Measurements from ENCODE around the gene RC3H2. TPM values are rescaled to one million over a fixed set of nuclear protein-coding genes. Genes with fewer than 3 reads are reported as not detected.
"Not testable (repeated sequence)": the region's sequence is repeated elsewhere in the genome, so short reads cannot be mapped to it uniquely, and the experiment has no call there.

RC3H2 gene
- total RNA-seq, 2 donors from 2014 or later = 34.4 to 44.9 TPM

GRCh38 chr9:122912964-122913673 lies 8.0 kb upstream of the RC3H2 start, which contains the start of gene ZBTB6:
Gene ZBTB6, minus strand, starts transcription at chr9:122913323. Its CDS starts 1,251 bp downstream, at chr9:122912072.
- Histone ChIP-seq H3K4me3 (peak within 1 kb of the TSS; percentile 78), H3K4me1 (no peaks in the 10 kb centered on the region), H3K9me3 (no peaks in the 10 kb centered on the region), H3K9ac (ENCODE audit: low read depth in 2 of 2, low read length in 2 of 2) (peak within 1 kb of the TSS; percentile 53 to 85), H3K27ac (peak within 1 kb of the TSS; percentile 91), H3K27me3 (no peaks in the 10 kb centered on the region), H3K36me3 (no peaks in the 10 kb centered on the region)
- TF ChIP-seq CTCF (IDR thresholded peaks at IDR 0.05) = no peak
- DNase-seq = peak; percentile 85
- intact Hi-C loops (cut with DNase I) = no loop called here

GRCh38 chr9:122912671-122912963 lies 7.5 kb upstream of the RC3H2 start:
- no peak for TF ChIP-seq CTCF (IDR thresholded peaks at IDR 0.05)
- H3K9ac ChIP-seq (ENCODE audit: low read depth in 2 of 2, low read length in 2 of 2) = peak overlapping the region; percentile 53 to 85
- peak overlapping the region; percentile 78 for H3K4me3 ChIP-seq
- no peak for DNase-seq
- no peaks in the 10 kb centered on the region for H3K36me3 ChIP-seq
- no peaks in the 10 kb centered on the region for H3K27me3 ChIP-seq
- H3K9me3 ChIP-seq = no peaks in the 10 kb centered on the region
- no peaks in the 10 kb centered on the region for H3K4me1 ChIP-seq
- intact Hi-C loops (cut with DNase I) = no loop called here
- peak overlapping the region; percentile 91 for H3K27ac ChIP-seq

- H3K27me3 ChIP-seq; DNase-seq; H3K4me3 ChIP-seq; H3K27ac ChIP-seq; H3K4me1 ChIP-seq; H3K9me3 ChIP-seq; H3K36me3 ChIP-seq; H3K9ac ChIP-seq (ENCODE audit: low read depth in 2 of 2, low read length in 2 of 2): not testable (repeated sequence)
- intact Hi-C loops (cut with DNase I) = loop anchor here (5.0 kb wide), 1 partner anchor 91 kb away; no protein-coding TSS in a partner anchor
Observed at GRCh38 chr9:122906122-122906521, 963 bp upstream of the RC3H2 start.

GRCh38 chr9:122904466-122904822 lies 715 bp downstream of the RC3H2 start:
- Histone ChIP-seq H3K4me1 (no peaks in the 10 kb centered on the region), H3K9me3 (no peaks in the 10 kb centered on the region), H3K36me3 (no peaks in the 10 kb centered on the region), H3K4me3 (peak overlapping the region; percentile 94), H3K27ac (peak overlapping the region; percentile 95), H3K9ac (ENCODE audit: low read depth in 2 of 2, low read length in 2 of 2) (peak overlapping the region; percentile 70 to 79), H3K27me3 (no peaks in the 10 kb centered on the region)
- intact Hi-C loops (cut with DNase I) = no loop called here
- TF ChIP-seq CTCF (IDR thresholded peaks at IDR 0.05) = no peak
- peak; percentile 44 for DNase-seq

GRCh38 chr9:122900791-122901190 lies 4.4 kb downstream of the RC3H2 start:
- Histone ChIP-seq H3K9me3 (no peaks in the 10 kb centered on the region), H3K27ac (peak overlapping the region; percentile 4), H3K9ac (ENCODE audit: low read depth in 2 of 2, low read length in 2 of 2) (no peak overlapping the region), H3K4me3 (no peak overlapping the region), H3K27me3 (no peaks in the 10 kb centered on the region), H3K36me3 (no peaks in the 10 kb centered on the region), H3K4me1 (no peaks in the 10 kb centered on the region)
- no peak for TF ChIP-seq CTCF (IDR thresholded peaks at IDR 0.05)
- no peak for DNase-seq
- intact Hi-C loops (cut with DNase I) = no loop called here

GRCh38 chr9:122897969-122898368 lies 7.2 kb downstream of the RC3H2 start:
- no peaks in the 10 kb centered on the region for H3K9me3 ChIP-seq
- H3K4me1 ChIP-seq = no peaks in the 10 kb centered on the region
- no peaks in the 10 kb centered on the region for H3K27me3 ChIP-seq
- no peak overlapping the region for H3K9ac ChIP-seq (ENCODE audit: low read depth in 2 of 2, low read length in 2 of 2)
- TF ChIP-seq CTCF (IDR thresholded peaks at IDR 0.05) = no peak
- no peak overlapping the region for H3K4me3 ChIP-seq
- DNase-seq = no peak
- H3K27ac ChIP-seq = no peak overlapping the region
- intact Hi-C loops (cut with DNase I) = no loop called here
- no peaks in the 10 kb centered on the region for H3K36me3 ChIP-seq
